ENCODE data around the gene GPX4. TPM values are rescaled to one million over a fixed set of nuclear protein-coding genes. Genes with fewer than 3 reads are reported as not detected.
A peak's percentile ranks its signal among the peaks of the same experiment; 100 is the strongest.

Gene GPX4
- total and polyA plus RNA-seq, 10 of the 15 experiments (the other 5 are each of a cell fraction or from before 2014, with no cell fraction given), result 33.3 to 749 (median 297) TPM

DNA sequence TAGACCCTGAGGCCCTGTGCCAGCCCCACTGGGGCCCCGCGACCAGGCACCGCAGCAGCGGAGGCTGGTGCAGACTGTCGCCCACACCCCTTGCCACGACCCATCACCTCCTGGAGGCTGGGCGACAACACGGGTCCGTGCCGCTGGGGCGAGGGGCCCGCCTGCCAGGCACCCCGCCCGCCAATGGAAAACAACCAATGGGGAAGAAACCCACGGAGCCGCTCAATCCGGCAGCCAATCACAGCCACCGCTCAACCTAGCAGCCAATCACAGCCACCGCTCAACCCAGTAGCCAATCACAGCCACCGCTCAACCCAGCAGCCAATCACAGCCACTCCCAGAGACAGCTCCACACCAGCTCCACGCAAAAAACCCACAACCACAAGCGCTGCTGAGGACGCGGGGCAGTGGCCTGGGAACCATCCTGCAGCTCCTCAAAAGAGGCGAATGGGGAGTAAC lies 29.7 kb downstream of the GPX4 start (continued):
- TF ChIP-seq, protein P1, sequence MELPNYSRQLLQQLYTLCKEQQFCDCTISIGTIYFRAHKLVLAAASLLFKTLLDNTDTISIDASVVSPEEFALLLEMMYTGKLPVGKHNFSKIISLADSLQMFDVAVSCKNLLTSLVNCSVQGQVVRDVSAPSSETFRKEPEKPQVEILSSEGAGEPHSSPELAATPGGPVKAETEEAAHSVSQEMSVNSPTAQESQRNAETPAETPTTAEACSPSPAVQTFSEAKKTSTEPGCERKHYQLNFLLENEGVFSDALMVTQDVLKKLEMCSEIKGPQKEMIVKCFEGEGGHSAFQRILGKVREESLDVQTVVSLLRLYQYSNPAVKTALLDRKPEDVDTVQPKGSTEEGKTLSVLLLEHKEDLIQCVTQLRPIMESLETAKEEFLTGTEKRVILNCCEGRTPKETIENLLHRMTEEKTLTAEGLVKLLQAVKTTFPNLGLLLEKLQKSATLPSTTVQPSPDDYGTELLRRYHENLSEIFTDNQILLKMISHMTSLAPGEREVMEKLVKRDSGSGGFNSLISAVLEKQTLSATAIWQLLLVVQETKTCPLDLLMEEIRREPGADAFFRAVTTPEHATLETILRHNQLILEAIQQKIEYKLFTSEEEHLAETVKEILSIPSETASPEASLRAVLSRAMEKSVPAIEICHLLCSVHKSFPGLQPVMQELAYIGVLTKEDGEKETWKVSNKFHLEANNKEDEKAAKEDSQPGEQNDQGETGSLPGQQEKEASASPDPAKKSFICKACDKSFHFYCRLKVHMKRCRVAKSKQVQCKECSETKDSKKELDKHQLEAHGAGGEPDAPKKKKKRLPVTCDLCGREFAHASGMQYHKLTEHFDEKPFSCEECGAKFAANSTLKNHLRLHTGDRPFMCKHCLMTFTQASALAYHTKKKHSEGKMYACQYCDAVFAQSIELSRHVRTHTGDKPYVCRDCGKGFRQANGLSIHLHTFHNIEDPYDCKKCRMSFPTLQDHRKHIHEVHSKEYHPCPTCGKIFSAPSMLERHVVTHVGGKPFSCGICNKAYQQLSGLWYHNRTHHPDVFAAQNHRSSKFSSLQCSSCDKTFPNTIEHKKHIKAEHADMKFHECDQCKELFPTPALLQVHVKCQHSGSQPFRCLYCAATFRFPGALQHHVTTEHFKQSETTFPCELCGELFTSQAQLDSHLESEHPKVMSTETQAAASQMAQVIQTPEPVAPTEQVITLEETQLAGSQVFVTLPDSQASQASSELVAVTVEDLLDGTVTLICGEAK (IDR thresholded peaks at IDR 0.05; ENCODE audit: borderline replicate concordance), result no peak
- no peak for TF ChIP-seq EGR1 (IDR thresholded peaks at IDR 0.05; ENCODE audit: borderline replicate concordance in 1 of 2, low read depth in 2 of 2, low read length in 2 of 2)
- TF ChIP-seq HDGF (IDR thresholded peaks at IDR 0.05), result peak; percentile 97
- TF ChIP-seq SUZ12 (IDR thresholded peaks at IDR 0.05; ENCODE audit: unreplicated experiment), result no peak
- no peak for TF ChIP-seq ZBTB33 (IDR thresholded peaks at IDR 0.05)
- no peak for TF ChIP-seq POLR2AphosphoS5 (IDR thresholded peaks at IDR 0.05; ENCODE audit: low read length)
- no peak for TF ChIP-seq KDM1A (IDR thresholded peaks at IDR 0.05; ENCODE audit: borderline replicate concordance)
- TF ChIP-seq TBL1XR1 (IDR thresholded peaks at IDR 0.05; ENCODE audit: low read depth, low read length), result no peak
- peak in 1 of 2 experiments; percentile 59; a peak in 1 of 4 replicates for TF ChIP-seq BHLHE40 (IDR thresholded peaks at IDR 0.05; ENCODE audit: borderline replicate concordance in 1 of 2, low read depth in 2 of 2, low read length in 1 of 2)
- TF ChIP-seq, protein P2, sequence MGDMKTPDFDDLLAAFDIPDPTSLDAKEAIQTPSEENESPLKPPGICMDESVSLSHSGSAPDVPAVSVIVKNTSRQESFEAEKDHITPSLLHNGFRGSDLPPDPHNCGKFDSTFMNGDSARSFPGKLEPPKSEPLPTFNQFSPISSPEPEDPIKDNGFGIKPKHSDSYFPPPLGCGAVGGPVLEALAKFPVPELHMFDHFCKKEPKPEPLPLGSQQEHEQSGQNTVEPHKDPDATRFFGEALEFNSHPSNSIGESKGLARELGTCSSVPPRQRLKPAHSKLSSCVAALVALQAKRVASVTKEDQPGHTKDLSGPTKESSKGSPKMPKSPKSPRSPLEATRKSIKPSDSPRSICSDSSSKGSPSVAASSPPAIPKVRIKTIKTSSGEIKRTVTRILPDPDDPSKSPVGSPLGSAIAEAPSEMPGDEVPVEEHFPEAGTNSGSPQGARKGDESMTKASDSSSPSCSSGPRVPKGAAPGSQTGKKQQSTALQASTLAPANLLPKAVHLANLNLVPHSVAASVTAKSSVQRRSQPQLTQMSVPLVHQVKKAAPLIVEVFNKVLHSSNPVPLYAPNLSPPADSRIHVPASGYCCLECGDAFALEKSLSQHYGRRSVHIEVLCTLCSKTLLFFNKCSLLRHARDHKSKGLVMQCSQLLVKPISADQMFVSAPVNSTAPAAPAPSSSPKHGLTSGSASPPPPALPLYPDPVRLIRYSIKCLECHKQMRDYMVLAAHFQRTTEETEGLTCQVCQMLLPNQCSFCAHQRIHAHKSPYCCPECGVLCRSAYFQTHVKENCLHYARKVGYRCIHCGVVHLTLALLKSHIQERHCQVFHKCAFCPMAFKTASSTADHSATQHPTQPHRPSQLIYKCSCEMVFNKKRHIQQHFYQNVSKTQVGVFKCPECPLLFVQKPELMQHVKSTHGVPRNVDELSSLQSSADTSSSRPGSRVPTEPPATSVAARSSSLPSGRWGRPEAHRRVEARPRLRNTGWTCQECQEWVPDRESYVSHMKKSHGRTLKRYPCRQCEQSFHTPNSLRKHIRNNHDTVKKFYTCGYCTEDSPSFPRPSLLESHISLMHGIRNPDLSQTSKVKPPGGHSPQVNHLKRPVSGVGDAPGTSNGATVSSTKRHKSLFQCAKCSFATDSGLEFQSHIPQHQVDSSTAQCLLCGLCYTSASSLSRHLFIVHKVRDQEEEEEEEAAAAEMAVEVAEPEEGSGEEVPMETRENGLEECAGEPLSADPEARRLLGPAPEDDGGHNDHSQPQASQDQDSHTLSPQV (IDR thresholded peaks at IDR 0.05), result no peak
- no peak for TF ChIP-seq RELA (IDR thresholded peaks at IDR 0.05; ENCODE audit: borderline replicate concordance, partially characterized antibody)
- TF ChIP-seq, protein P3, sequence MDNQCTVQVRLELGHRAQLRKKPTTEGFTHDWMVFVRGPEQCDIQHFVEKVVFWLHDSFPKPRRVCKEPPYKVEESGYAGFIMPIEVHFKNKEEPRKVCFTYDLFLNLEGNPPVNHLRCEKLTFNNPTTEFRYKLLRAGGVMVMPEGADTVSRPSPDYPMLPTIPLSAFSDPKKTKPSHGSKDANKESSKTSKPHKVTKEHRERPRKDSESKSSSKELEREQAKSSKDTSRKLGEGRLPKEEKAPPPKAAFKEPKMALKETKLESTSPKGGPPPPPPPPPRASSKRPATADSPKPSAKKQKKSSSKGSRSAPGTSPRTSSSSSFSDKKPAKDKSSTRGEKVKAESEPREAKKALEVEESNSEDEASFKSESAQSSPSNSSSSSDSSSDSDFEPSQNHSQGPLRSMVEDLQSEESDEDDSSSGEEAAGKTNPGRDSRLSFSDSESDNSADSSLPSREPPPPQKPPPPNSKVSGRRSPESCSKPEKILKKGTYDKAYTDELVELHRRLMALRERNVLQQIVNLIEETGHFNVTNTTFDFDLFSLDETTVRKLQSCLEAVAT (IDR thresholded peaks at IDR 0.05), result peak; percentile 51; the same call in 1 of the 2 replicates
- no peak for TF ChIP-seq NRF1 (conservative IDR thresholded peaks at IDR 0.05; ENCODE audit: low read depth, low read length)
- TF ChIP-seq TARDBP (IDR thresholded peaks at IDR 0.05; ENCODE audit: borderline replicate concordance), result no peak
- TF ChIP-seq CBFB (IDR thresholded peaks at IDR 0.05; ENCODE audit: low read depth), result no peak
- no peak; the same call in 1 of the 2 replicates for TF ChIP-seq DPF2 (IDR thresholded peaks at IDR 0.05)
- no peak for TF ChIP-seq ESRRA (IDR thresholded peaks at IDR 0.05; ENCODE audit: low read length)
